CD4-positive, alpha-beta T cell (primary cell): ENCODE measurements around the gene ABR. TPM values are rescaled to one million over a fixed set of nuclear protein-coding genes. Genes with fewer than 3 reads are reported as not detected.

ENCODE experiments used
- ATAC-seq: fragments of 200-7000 bp; cut with Tn5 transposase; one replicate; pipeline ENCODE4 v1.10.0; 2022; ENCODE audit warnings: mild to moderate bottlenecking; ENCODE audit not compliant: poor library complexity
- CTCF ChIA-PET: fragments of 350-600 bp; sonication (Branson Sonifier 250); formaldehyde crosslinking; loops from one replicate; lab custom pipeline; 2021; ENCODE audit warnings: antibody characterized with exemption, inconsistent platforms; lab: Charles Lee
- POLR2A ChIA-PET: fragments of 350-600 bp; sonication (Branson Sonifier 250); formaldehyde crosslinking; loops from one replicate; lab custom pipeline; 2021; ENCODE audit warnings: antibody characterized with exemption, inconsistent platforms; lab: Charles Lee
- DNase-seq, 14 experiments: peaks; one replicate each; pipeline ENCODE4 v3.0.0-alpha.2; 2013 to 2020; ENCODE audit warnings: mixed read lengths in 2 of 14
- H3K27ac ChIP-seq, 2 donors: one replicate each; pipeline versions ENCODE4 v1.5.1 to v1.7.0; 2013; ENCODE audit warnings: low read length in 2 of 2, low read depth in 1 of 2, mild to moderate bottlenecking in 1 of 2
- H3K27me3 ChIP-seq, 2 experiments: 1 replicate in 1 of 2; 2 replicates in 1 of 2; pipeline versions ENCODE4 v1.6.1 to v1.7.0; 2013; ENCODE audit warnings: low read length in 2 of 2, control low read depth in 1 of 2, mild to moderate bottlenecking in 1 of 2, moderate library complexity in 1 of 2; ENCODE audit not compliant: insufficient read depth in 2 of 2, control insufficient read depth in 1 of 2
- H3K36me3 ChIP-seq: one replicate; pipeline ENCODE4 v1.6.1; 2013; ENCODE audit warnings: low read length, control low read depth; ENCODE audit not compliant: insufficient read depth
- H3K4me1 ChIP-seq: one replicate; pipeline ENCODE4 v1.6.1; 2013; ENCODE audit warnings: low read length, control low read depth; ENCODE audit not compliant: insufficient read depth
- H3K4me3 ChIP-seq: one replicate; pipeline ENCODE4 v1.5.1; 2013; ENCODE audit warnings: mild to moderate bottlenecking, low read length, moderate library complexity
- H3K9me3 ChIP-seq, 2 experiments: 1 replicate in 1 of 2; 2 replicates in 1 of 2; pipeline versions ENCODE4 v1.6.1 to v1.7.0; 2013; ENCODE audit warnings: low read length in 2 of 2, mild to moderate bottlenecking in 2 of 2, control low read depth in 1 of 2, moderate library complexity in 1 of 2; ENCODE audit not compliant: control insufficient read depth in 1 of 2, insufficient read depth in 1 of 2
- H3K27ac Mint-ChIP-seq: one replicate; pipeline ENCODE4 v1.8.0; 2020; ENCODE audit warnings: mixed read lengths
- H3K27me3 Mint-ChIP-seq: one replicate; pipeline ENCODE4 v1.8.0; 2021; ENCODE audit warnings: mixed read lengths
- H3K36me3 Mint-ChIP-seq: one replicate; pipeline ENCODE4 v1.8.0; 2021; ENCODE audit warnings: low read depth, mixed read lengths
- H3K4me1 Mint-ChIP-seq: one replicate; pipeline ENCODE4 v1.8.0; 2021; ENCODE audit warnings: low read depth, mixed read lengths
- H3K4me3 Mint-ChIP-seq: one replicate; pipeline ENCODE4 v1.8.0; 2020; ENCODE audit warnings: mild to moderate bottlenecking, mixed read lengths
- H3K9me3 Mint-ChIP-seq: one replicate; pipeline ENCODE4 v1.8.0; 2020; ENCODE audit warnings: mixed read lengths
- CTCF ChIP-seq: fragments of 200-600 bp; IDR thresholded peaks from one replicate; pipeline ENCODE4 v1.8.0; 2022; ENCODE audit warnings: antibody characterized with exemption, mild to moderate bottlenecking
- intact Hi-C, 2 experiments: fragments of 100-400 bp; cut with DNase I in 1 of 2; cut with micrococcal nuclease in 1 of 2; formaldehyde crosslinking; loops; one replicate each; pipeline versions ENCODE4 v1.15.1 to v1.9.0; 2023 to 2025; cut with DNase I, micrococcal nuclease
- total RNA-seq, 174 experiments: library from RNA in 2 of 174; stranded (reverse) in 2 of 174; gene quantifications; one replicate each; pipeline ENCODE4 v1.2.3 and lab custom pipeline; 2021 to 2026

Gene ABR
- total RNA-seq, 2 experiments from 2014 or later: 72.4 to 74.8 TPM

GRCh38 chr17:1096215-1096614, 83.6 kb downstream of the ABR start:
- Mint-ChIP-seq H3K27me3 (no peaks in the 10 kb centered on the region), H3K36me3 (peaks cover 48% of the 10 kb centered on the region), H3K27ac (no peak overlapping the region), H3K9me3 (no peaks in the 10 kb centered on the region), H3K4me3 (no peak overlapping the region), H3K4me1 (peaks cover 36% of the 10 kb centered on the region)
- H3K27me3 ChIP-seq: no peaks in the 10 kb centered on the region
- no peak for TF ChIP-seq CTCF
- H3K4me3 ChIP-seq: no peak overlapping the region
- DNase-seq: no peak
- peak; percentile 45 for ATAC-seq
- H3K27ac ChIP-seq: peak overlapping the region in 1 of 2 donors; percentile 36
- H3K9me3 ChIP-seq: no peaks in the 10 kb centered on the region
- ChIA-PET POLR2A (interaction anchor here (0.7 to 2.2 kb wide), 4 partner anchors 9 to 26 kb away, joined by 3 to 12 read pairs (median 3); no protein-coding TSS in a partner anchor), CTCF (no interaction called here)
- H3K36me3 ChIP-seq: peaks cover 55% of the 10 kb centered on the region
- H3K4me1 ChIP-seq: peaks cover 29% of the 10 kb centered on the region
- intact Hi-C loops: no loop called here

- peaks cover 29% of the 10 kb centered on the region for H3K4me1 ChIP-seq
- H3K9me3 Mint-ChIP-seq: no peaks in the 10 kb centered on the region
- H3K27ac ChIP-seq: peak overlapping the region in 1 of 2 donors; percentile 40
- DNase-seq: no peak
- peaks cover 48% of the 10 kb centered on the region for H3K36me3 Mint-ChIP-seq
- no peak for TF ChIP-seq CTCF
- no peak overlapping the region for H3K27ac Mint-ChIP-seq
- ChIA-PET CTCF (no interaction called here), POLR2A (interaction anchor here (2.2 kb wide), 1 partner anchor 12 kb away, joined by 12 read pairs; no protein-coding TSS in a partner anchor)
- no peak overlapping the region for H3K4me3 ChIP-seq
- peaks cover 59% of the 10 kb centered on the region for H3K36me3 ChIP-seq
- H3K4me3 Mint-ChIP-seq: no peak overlapping the region
- H3K9me3 ChIP-seq: no peaks in the 10 kb centered on the region
- no peaks in the 10 kb centered on the region for H3K27me3 ChIP-seq
- intact Hi-C loops: no loop called here
- H3K4me1 Mint-ChIP-seq: peaks cover 36% of the 10 kb centered on the region
- no peaks in the 10 kb centered on the region for H3K27me3 Mint-ChIP-seq
- ATAC-seq: no peak
Measured at GRCh38 chr17:1095853-1096173, 84.0 kb downstream of the ABR start.

- H3K4me1 ChIP-seq: peaks cover 29% of the 10 kb centered on the region
- H3K36me3 Mint-ChIP-seq: peaks cover 52% of the 10 kb centered on the region
- H3K27ac Mint-ChIP-seq: no peak overlapping the region
- H3K27me3 Mint-ChIP-seq: no peaks in the 10 kb centered on the region
- no peaks in the 10 kb centered on the region for H3K9me3 ChIP-seq
- peaks cover 60% of the 10 kb centered on the region for H3K36me3 ChIP-seq
- ATAC-seq: no peak
- intact Hi-C loops: no loop called here
- H3K4me3 Mint-ChIP-seq: no peak overlapping the region
- CTCF ChIA-PET: no interaction called here
- no peak overlapping the region for H3K4me3 ChIP-seq
- peak in 2 of 14 experiments; percentile 60 to 68 for DNase-seq
- POLR2A ChIA-PET: interaction anchor here (2.2 kb wide), 1 partner anchor 13 kb away, joined by 12 read pairs; no protein-coding TSS in a partner anchor
- H3K27me3 ChIP-seq: no peaks in the 10 kb centered on the region
- TF ChIP-seq CTCF: no peak
- H3K9me3 Mint-ChIP-seq: no peaks in the 10 kb centered on the region
- H3K27ac ChIP-seq: peak overlapping the region in 1 of 2 donors; percentile 40
- H3K4me1 Mint-ChIP-seq: peaks cover 36% of the 10 kb centered on the region
Measured at GRCh38 chr17:1095090-1095852, 84.5 kb downstream of the ABR start.
